Measurements from ENCODE around the gene ETV5. TPM values are rescaled to one million over a fixed set of nuclear protein-coding genes. Genes with fewer than 3 reads are reported as not detected.

Gene ETV5
- total RNA-seq, 1 experiment from 2014 or later = 16.2 TPM

DNA sequence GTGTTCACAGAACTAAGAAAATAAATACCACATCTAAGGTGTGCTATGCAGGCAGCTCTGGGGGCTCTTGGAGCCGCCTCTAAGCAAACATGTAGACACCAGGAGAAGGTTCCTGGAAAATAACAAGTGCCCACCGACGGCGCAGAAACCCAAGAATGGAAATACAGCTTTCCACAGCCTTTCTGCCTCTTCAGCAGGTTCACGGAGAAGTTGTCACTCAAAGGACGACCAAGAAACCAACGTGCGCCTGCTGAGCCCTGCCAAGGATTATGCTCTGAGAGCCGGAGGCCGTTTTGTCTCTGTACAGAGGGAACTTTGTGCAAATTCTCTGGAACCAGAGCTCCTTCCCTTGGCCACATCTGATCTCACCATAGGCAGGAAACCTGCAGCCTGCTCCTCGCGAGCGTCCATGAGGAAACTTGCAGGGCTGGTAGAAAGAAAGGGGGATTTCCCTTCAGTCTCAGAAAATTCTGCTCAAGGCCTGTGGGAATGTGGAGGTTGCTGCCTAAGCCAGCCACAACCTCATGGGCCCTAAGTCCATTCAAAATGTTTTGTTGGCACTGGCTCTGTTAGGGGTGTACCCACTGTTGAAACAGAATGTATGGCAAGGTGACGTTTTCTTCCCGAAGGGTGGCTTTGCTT lies 40.6 kb upstream of the ETV5 start:
- Mint-ChIP-seq H3K4me1 (ENCODE audit: low read depth, unreplicated experiment) (no peaks in the 10 kb centered on the region), H3K9me3 (ENCODE audit: unreplicated experiment) (no peaks in the 10 kb centered on the region), H3K27ac (ENCODE audit: unreplicated experiment) (no peak overlapping the region), H3K36me3 (ENCODE audit: insufficient read depth, unreplicated experiment) (no peaks in the 10 kb centered on the region), H3K4me3 (ENCODE audit: unreplicated experiment) (no peak overlapping the region), H3K27me3 (ENCODE audit: insufficient read depth, unreplicated experiment) (no peaks in the 10 kb centered on the region)
- ChIA-PET CTCF (no interaction called here), POLR2A (no interaction called here)
- H3K9me3 ChIP-seq = no peaks in the 10 kb centered on the region
- no peak overlapping the region for H3K4me3 ChIP-seq (ENCODE audit: low read depth, low read length)
- no peaks in the 10 kb centered on the region for H3K27me3 ChIP-seq (replicated peaks; ENCODE audit: control insufficient read depth, insufficient read depth, low read length)
- TF ChIP-seq, protein P1, sequence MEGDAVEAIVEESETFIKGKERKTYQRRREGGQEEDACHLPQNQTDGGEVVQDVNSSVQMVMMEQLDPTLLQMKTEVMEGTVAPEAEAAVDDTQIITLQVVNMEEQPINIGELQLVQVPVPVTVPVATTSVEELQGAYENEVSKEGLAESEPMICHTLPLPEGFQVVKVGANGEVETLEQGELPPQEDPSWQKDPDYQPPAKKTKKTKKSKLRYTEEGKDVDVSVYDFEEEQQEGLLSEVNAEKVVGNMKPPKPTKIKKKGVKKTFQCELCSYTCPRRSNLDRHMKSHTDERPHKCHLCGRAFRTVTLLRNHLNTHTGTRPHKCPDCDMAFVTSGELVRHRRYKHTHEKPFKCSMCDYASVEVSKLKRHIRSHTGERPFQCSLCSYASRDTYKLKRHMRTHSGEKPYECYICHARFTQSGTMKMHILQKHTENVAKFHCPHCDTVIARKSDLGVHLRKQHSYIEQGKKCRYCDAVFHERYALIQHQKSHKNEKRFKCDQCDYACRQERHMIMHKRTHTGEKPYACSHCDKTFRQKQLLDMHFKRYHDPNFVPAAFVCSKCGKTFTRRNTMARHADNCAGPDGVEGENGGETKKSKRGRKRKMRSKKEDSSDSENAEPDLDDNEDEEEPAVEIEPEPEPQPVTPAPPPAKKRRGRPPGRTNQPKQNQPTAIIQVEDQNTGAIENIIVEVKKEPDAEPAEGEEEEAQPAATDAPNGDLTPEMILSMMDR (IDR thresholded peaks at IDR 0.05; ENCODE audit: insufficient read depth in 1 of 2, low read depth in 1 of 2, low read length in 1 of 2, severe bottlenecking in 1 of 2, unreplicated experiment in 1 of 2) = no peak
- intact Hi-C loops (cut with micrococcal nuclease; ENCODE audit: unreplicated experiment) = no loop called here
- H3K36me3 ChIP-seq (ENCODE audit: control insufficient read depth, insufficient read depth, low read length) = no peaks in the 10 kb centered on the region
- no peaks in the 10 kb centered on the region for H3K4me1 ChIP-seq
- no peak for DNase-seq
- BruUV-seq (replicated peaks) = no TSS peak

DNA sequence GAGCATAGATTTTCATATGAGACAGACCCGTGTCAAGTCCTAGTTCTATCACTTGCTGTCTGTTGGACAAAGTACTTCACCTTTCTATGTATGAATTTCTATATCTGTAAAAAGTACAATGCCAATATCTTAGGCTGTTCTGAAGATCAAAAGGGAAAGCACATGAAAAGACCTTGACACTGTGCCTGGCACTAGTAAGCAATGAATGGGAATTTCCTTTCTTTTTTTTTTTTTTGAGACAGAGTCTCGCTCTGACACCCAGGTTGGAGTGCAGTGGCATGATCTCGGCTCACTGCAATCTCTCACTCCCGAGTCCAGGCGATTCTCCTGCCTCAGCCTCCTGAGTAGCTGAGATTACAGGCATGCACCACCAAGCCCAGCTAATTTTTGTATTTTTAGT lies 35.4 kb upstream of the ETV5 start:
- H3K4me3 Mint-ChIP-seq (ENCODE audit: unreplicated experiment) = no peak overlapping the region
- Histone ChIP-seq H3K36me3 (ENCODE audit: control insufficient read depth, insufficient read depth, low read length) (no peaks in the 10 kb centered on the region), H3K4me1 (no peaks in the 10 kb centered on the region), H3K4me3 (ENCODE audit: low read depth, low read length) (no peak overlapping the region), H3K27me3 (replicated peaks; ENCODE audit: control insufficient read depth, insufficient read depth, low read length) (no peaks in the 10 kb centered on the region), H3K9me3 (no peaks in the 10 kb centered on the region)
- TF ChIP-seq, protein P1 (IDR thresholded peaks at IDR 0.05; ENCODE audit: insufficient read depth in 1 of 2, low read depth in 1 of 2, low read length in 1 of 2, severe bottlenecking in 1 of 2, unreplicated experiment in 1 of 2) = no peak
- BruUV-seq (replicated peaks) = no TSS peak
- no peaks in the 10 kb centered on the region for H3K36me3 Mint-ChIP-seq (ENCODE audit: insufficient read depth, unreplicated experiment)
- peaks cover 7% of the 10 kb centered on the region for H3K4me1 Mint-ChIP-seq (ENCODE audit: low read depth, unreplicated experiment)
- no peak for DNase-seq
- no peaks in the 10 kb centered on the region for H3K9me3 Mint-ChIP-seq (ENCODE audit: unreplicated experiment)
- no peak overlapping the region for H3K27ac Mint-ChIP-seq (ENCODE audit: unreplicated experiment)
- no peaks in the 10 kb centered on the region for H3K27me3 Mint-ChIP-seq (ENCODE audit: insufficient read depth, unreplicated experiment)
- POLR2A ChIA-PET = no interaction called here
- intact Hi-C loops (cut with micrococcal nuclease; ENCODE audit: unreplicated experiment) = no loop called here
- CTCF ChIA-PET = no interaction called here

DNA sequence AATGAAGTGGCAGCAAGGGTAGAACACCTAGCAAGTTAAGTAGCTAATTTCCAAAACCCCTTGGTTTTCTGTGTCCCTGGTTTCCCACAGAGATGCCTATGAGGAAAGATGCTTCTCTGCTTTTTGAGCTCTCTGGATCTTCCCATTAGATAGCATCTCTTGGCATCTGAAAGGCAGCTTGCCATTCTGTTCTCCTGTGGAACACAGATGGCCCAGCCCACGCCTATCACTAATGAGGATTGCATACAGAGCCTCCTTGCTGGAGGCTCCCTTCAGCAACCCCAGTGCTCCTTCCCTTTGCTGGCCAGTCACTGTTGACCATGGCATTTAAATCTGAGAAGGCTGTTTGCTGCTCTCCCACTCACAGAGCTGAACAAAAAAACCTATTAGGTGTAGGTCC lies 34.4 kb upstream of the ETV5 start:
- TF ChIP-seq, protein P1 (IDR thresholded peaks at IDR 0.05; ENCODE audit: insufficient read depth in 1 of 2, low read depth in 1 of 2, low read length in 1 of 2, severe bottlenecking in 1 of 2, unreplicated experiment in 1 of 2) = no peak
- Mint-ChIP-seq H3K27me3 (ENCODE audit: insufficient read depth, unreplicated experiment) (no peaks in the 10 kb centered on the region), H3K36me3 (ENCODE audit: insufficient read depth, unreplicated experiment) (no peaks in the 10 kb centered on the region), H3K4me1 (ENCODE audit: low read depth, unreplicated experiment) (peaks cover 7% of the 10 kb centered on the region), H3K27ac (ENCODE audit: unreplicated experiment) (no peak overlapping the region), H3K9me3 (ENCODE audit: unreplicated experiment) (no peaks in the 10 kb centered on the region), H3K4me3 (ENCODE audit: unreplicated experiment) (no peak overlapping the region)
- Histone ChIP-seq H3K4me3 (ENCODE audit: low read depth, low read length) (no peak overlapping the region), H3K4me1 (no peaks in the 10 kb centered on the region), H3K9me3 (no peaks in the 10 kb centered on the region), H3K36me3 (ENCODE audit: control insufficient read depth, insufficient read depth, low read length) (no peaks in the 10 kb centered on the region), H3K27me3 (replicated peaks; ENCODE audit: control insufficient read depth, insufficient read depth, low read length) (no peaks in the 10 kb centered on the region)
- POLR2A ChIA-PET = no interaction called here
- no peak for DNase-seq
- CTCF ChIA-PET = no interaction called here
- intact Hi-C loops (cut with micrococcal nuclease; ENCODE audit: unreplicated experiment) = no loop called here
- no TSS peak for BruUV-seq (replicated peaks)

All from Caco-2 (cell line).